Fibroblast of mammary gland (primary cell): Measurements from ENCODE around the gene ASB16.

Source experiments
- DNase-seq: peaks from one replicate; pipeline ENCODE4 v3.0.0-alpha.2; 2010; ENCODE audit warnings: low read depth
- H3K4me3 ChIP-seq: 2 replicates; pipeline ENCODE4 v1.5.1; 2011; ENCODE audit warnings: low read depth, mild to moderate bottlenecking, low read length, moderate library complexity; ENCODE audit not compliant: control insufficient read depth
- CTCF ChIP-seq: conservative IDR thresholded peaks from 2 replicates; pipeline ENCODE4 v1.5.1; 2011; ENCODE audit warnings: low read depth, low read length, inconsistent platforms; ENCODE audit not compliant: control insufficient read depth, insufficient read depth

Gene ASB16

GRCh38 chr17:44152875-44153274 lies 17.6 kb upstream of the ASB16 start:
- no peak overlapping the region for H3K4me3 ChIP-seq
- DNase-seq = no peak
- TF ChIP-seq CTCF = no peak

DNA sequence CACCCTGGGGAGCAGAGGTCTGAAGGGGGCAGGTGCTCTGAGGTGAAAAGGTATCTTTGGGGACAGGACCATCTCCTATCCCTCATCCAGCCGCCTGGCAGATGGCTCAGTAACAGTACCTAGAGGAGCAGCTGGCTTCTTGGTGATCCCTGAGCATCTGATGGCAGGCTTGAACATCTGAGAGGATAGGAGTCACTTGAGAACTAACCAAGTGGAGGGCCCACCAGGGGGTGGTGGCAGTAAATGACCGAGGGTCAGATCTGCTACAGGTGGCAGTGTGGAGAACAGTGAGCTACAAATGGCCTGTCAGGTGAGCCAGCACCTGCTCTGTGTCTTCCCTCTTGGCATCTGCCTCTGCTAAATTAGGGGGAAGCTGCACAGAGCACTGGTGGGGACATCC lies 15.0 kb upstream of the ASB16 start:
- DNase-seq = no peak
- no peak for TF ChIP-seq CTCF
- H3K4me3 ChIP-seq = no peak overlapping the region

GRCh38 chr17:44159519-44160210 lies 10.8 kb upstream of the ASB16 start:
- no peak overlapping the region for H3K4me3 ChIP-seq
- DNase-seq = peak; percentile 16
- TF ChIP-seq CTCF = no peak

- TF ChIP-seq CTCF = no peak
- no peak overlapping the region for H3K4me3 ChIP-seq
- DNase-seq = no peak
Measured at GRCh38 chr17:44164476-44164875, 6.0 kb upstream of the ASB16 start.

DNA sequence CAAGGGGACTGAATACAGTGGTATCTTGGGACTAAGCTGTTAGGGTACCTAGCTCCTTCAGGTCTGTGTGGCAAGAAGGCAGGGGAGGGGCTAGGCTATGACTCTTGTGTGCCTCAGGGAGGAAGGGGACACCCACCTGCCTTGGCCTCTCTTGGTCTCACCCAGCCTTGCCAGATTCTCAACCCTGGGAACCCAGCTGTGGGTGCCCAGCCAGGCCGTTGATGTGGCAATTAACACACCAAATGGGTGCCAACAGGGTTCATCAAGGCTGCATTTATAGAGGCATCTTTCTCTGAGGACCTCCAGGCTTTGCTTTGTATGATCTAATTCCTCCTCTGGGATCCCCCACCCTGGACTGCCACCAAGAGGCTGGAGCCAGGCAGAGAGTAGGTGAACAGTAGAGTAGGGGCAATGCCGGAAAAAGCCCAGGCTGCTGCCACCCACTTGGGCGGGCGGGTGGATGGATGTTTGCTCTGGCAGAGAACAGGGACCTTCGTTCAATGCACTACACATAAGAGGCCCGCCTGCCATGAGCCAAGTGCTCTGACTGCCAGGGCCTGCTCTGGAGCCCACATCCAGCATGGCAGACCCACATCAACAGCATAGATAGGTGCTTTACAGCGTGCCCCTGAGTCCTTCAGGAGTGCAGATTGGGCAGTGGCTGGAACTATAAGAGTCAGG lies 3.2 kb upstream of the ASB16 start:
- no peak for TF ChIP-seq CTCF
- no peak overlapping the region for H3K4me3 ChIP-seq
- DNase-seq = no peak

DNA sequence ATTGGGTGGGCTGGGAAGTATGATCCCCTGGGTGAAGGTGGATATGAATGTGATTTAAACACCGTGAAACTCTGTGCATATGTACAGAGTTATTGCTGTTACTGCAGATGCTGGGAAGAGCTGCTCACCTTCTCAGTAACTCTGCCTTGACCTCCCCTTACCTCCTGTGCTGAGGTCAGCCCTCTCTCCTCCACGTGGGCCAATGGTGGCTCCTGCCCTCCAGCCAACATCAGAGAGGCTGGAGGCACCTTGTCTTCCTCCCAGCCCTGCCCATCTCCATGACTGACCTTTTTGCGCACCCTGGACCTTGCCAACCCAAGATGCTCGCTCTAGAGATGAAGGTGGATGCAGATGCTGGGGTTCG lies 387 bp upstream of the ASB16 start:
- DNase-seq = no peak
- H3K4me3 ChIP-seq = no peak overlapping the region
- no peak for TF ChIP-seq CTCF

GRCh38 chr17:44171931-44172455 lies 1.5 kb downstream of the ASB16 start:
- no peak for DNase-seq
- H3K4me3 ChIP-seq = no peak overlapping the region
- no peak for TF ChIP-seq CTCF
